Measurements from ENCODE around the gene RGS16. TPM values are rescaled to one million over a fixed set of nuclear protein-coding genes. Genes with fewer than 3 reads are reported as not detected.

Gene RGS16
- polyA plus RNA-seq, 1 of the 3 experiments (the other 2 are of a cell fraction) = 0.79 TPM

GRCh38 chr1:182653986-182654385 lies 49.8 kb upstream of the RGS16 start (continued):
- TF ChIP-seq REST (IDR thresholded peaks at IDR 0.05; ENCODE audit: low read depth, low read length) = no peak
- TF ChIP-seq RFX5 (IDR thresholded peaks at IDR 0.05; ENCODE audit: low read length) = no peak
- TF ChIP-seq USF1 (IDR thresholded peaks at IDR 0.05; ENCODE audit: borderline replicate concordance, low read depth) = no peak
- TF ChIP-seq IRF3 (IDR thresholded peaks at IDR 0.05; ENCODE audit: low read depth, low read length) = no peak
- TF ChIP-seq TCF12 (IDR thresholded peaks at IDR 0.05) = no peak

GRCh38 chr1:182652933-182653332 lies 48.7 kb upstream of the RGS16 start:
- WGBS (ENCODE audit: low lambda C conversion rate) = 49% methylated on average over 3 of the region's 3 CpGs
- CTCF ChIA-PET = interaction anchor here (1.6 kb wide), 2 partner anchors 17 to 132 kb away, joined by 3 to 5 read pairs; no protein-coding TSS in a partner anchor

More at GRCh38 chr1:182652933-182653332, 48.7 kb upstream of the RGS16 start:
- Histone ChIP-seq H3K9ac (no peak overlapping the region), H3F3A (replicated peaks; ENCODE audit: insufficient read depth) (no peaks in the 10 kb centered on the region), H3K36me3 (replicated peaks in 1 of 2; ENCODE audit: control insufficient read depth in 1 of 2, insufficient read depth in 2 of 2, low read length in 1 of 2) (no peaks in the 10 kb centered on the region), H3K79me2 (ENCODE audit: insufficient read depth) (no peaks in the 10 kb centered on the region), H2AFZ (ENCODE audit: low read depth) (no peak overlapping the region), H3K27me3 (ENCODE audit: insufficient read depth) (no peaks in the 10 kb centered on the region; the same call in none of the 2 replicates), H3K4me2 (no peak overlapping the region), H3K4me3 (ENCODE audit: low read depth in 2 of 2, low read length in 1 of 2) (no peak overlapping the region), H3K9me2 (no peaks in the 10 kb centered on the region), H3K4me1 (ENCODE audit: control insufficient read depth in 1 of 2, insufficient read depth in 2 of 2, low read depth in 1 of 2, low read length in 1 of 2) (peaks cover 0 to 4% of the 10 kb centered on the region in 2 experiments; a peak in 1 of 4 replicates), H4K20me1 (ENCODE audit: insufficient read depth) (no peaks in the 10 kb centered on the region), H3K27ac (ENCODE audit: low read depth in 2 of 2, low read length in 1 of 2) (no peak overlapping the region), H3K9me3 (no peaks in the 10 kb centered on the region)
- POLR2A ChIA-PET = no interaction called here
- TF ChIP-seq SIN3A (IDR thresholded peaks at IDR 0.05; ENCODE audit: borderline replicate concordance, low read depth, low read length) (no peak), MEF2A (IDR thresholded peaks at IDR 0.05; ENCODE audit: borderline replicate concordance, low read depth) (no peak), CHD2 (IDR thresholded peaks at IDR 0.05; ENCODE audit: low read length, partially characterized antibody) (no peak), RCOR1 (IDR thresholded peaks at IDR 0.05; ENCODE audit: low read length) (no peak), EP300 (IDR thresholded peaks at IDR 0.05; ENCODE audit: borderline replicate concordance in 1 of 2, low read depth in 1 of 2, low read length in 1 of 2) (no peak), FOXM1 (IDR thresholded peaks at IDR 0.05; ENCODE audit: low read depth) (no peak), IRF3 (IDR thresholded peaks at IDR 0.05; ENCODE audit: low read depth, low read length) (no peak), ELF1 (IDR thresholded peaks at IDR 0.05) (no peak), CTCF (IDR thresholded peaks at IDR 0.05) (no peak), FOSL2 (IDR thresholded peaks at IDR 0.05; ENCODE audit: borderline replicate concordance, low read depth) (no peak), NFIC (IDR thresholded peaks at IDR 0.05; ENCODE audit: borderline replicate concordance) (no peak), USF1 (IDR thresholded peaks at IDR 0.05; ENCODE audit: borderline replicate concordance, low read depth) (no peak), RAD21 (IDR thresholded peaks at IDR 0.05; ENCODE audit: low read length) (no peak)
- DNase-seq = no peak
